ENCODE data around the gene CHIA.

Gene CHIA

GRCh38 chr1:111364690-111365089, 74.0 kb downstream of the CHIA start:
- no peaks in the 10 kb centered on the region for H3K36me3 ChIP-seq
- no peaks in the 10 kb centered on the region for H3K9me3 ChIP-seq
- H3K4me1 ChIP-seq (ENCODE audit: control insufficient read depth in 1 of 2, insufficient read depth in 1 of 2, low read depth in 1 of 2, low read length in 1 of 2) = no peaks in the 10 kb centered on the region
- H3K27me3 ChIP-seq = peaks cover 61% of the 10 kb centered on the region
- no peak overlapping the region for H3K4me3 ChIP-seq (ENCODE audit: low read depth in 1 of 2, low read length in 1 of 2)
- H3K27ac ChIP-seq = no peak overlapping the region
- TF ChIP-seq CTCF (IDR thresholded peaks at IDR 0.05) = no peak

GRCh38 chr1:111366256-111366655, 75.6 kb downstream of the CHIA start:
- no peaks in the 10 kb centered on the region for H3K9me3 ChIP-seq
- peaks cover 61% of the 10 kb centered on the region for H3K27me3 ChIP-seq
- H3K27ac ChIP-seq = no peak overlapping the region

GRCh38 chr1:111369177-111369576, 78.5 kb downstream of the CHIA start:
- Histone ChIP-seq H3K9me3 (no peaks in the 10 kb centered on the region), H3K27ac (no peak overlapping the region)
- TF ChIP-seq CTCF (IDR thresholded peaks at IDR 0.05) = no peak

More at GRCh38 chr1:111366256-111366655, 75.6 kb downstream of the CHIA start:
- Histone ChIP-seq H3K4me3 (ENCODE audit: low read depth in 1 of 2, low read length in 1 of 2) (no peak overlapping the region), H3K36me3 (no peaks in the 10 kb centered on the region), H3K4me1 (ENCODE audit: control insufficient read depth in 1 of 2, insufficient read depth in 1 of 2, low read depth in 1 of 2, low read length in 1 of 2) (no peaks in the 10 kb centered on the region)
- TF ChIP-seq CTCF (IDR thresholded peaks at IDR 0.05) = no peak

GRCh38 chr1:111369645-111370044, 79.0 kb downstream of the CHIA start:
- Histone ChIP-seq H3K27ac (no peak overlapping the region), H3K9me3 (no peaks in the 10 kb centered on the region), H3K4me3 (ENCODE audit: low read depth in 1 of 2, low read length in 1 of 2) (no peak overlapping the region), H3K36me3 (no peaks in the 10 kb centered on the region), H3K4me1 (ENCODE audit: control insufficient read depth in 1 of 2, insufficient read depth in 1 of 2, low read depth in 1 of 2, low read length in 1 of 2) (no peaks in the 10 kb centered on the region), H3K27me3 (peaks cover 55% of the 10 kb centered on the region)
- TF ChIP-seq CTCF (IDR thresholded peaks at IDR 0.05) = no peak

More at GRCh38 chr1:111369177-111369576, 78.5 kb downstream of the CHIA start:
- no peaks in the 10 kb centered on the region for H3K36me3 ChIP-seq
- no peak overlapping the region for H3K4me3 ChIP-seq (ENCODE audit: low read depth in 1 of 2, low read length in 1 of 2)
- H3K4me1 ChIP-seq (ENCODE audit: control insufficient read depth in 1 of 2, insufficient read depth in 1 of 2, low read depth in 1 of 2, low read length in 1 of 2) = no peaks in the 10 kb centered on the region
- H3K27me3 ChIP-seq = peaks cover 55% of the 10 kb centered on the region

Data from neutrophil (primary cell).